Neutrophil (primary cell): Measurements from ENCODE around the gene AKAP6.

Experiments used
- H3K27ac ChIP-seq: fragments of 200-600 bp; sonication (generic); 2 replicates; pipeline ENCODE4 v1.5.1; 2016; ENCODE audit warnings: mild to moderate bottlenecking, moderate library complexity
- H3K27me3 ChIP-seq: fragments of 200-600 bp; sonication (generic); 2 replicates; pipeline ENCODE4 v1.6.0; 2016; ENCODE audit warnings: mild to moderate bottlenecking
- H3K36me3 ChIP-seq: fragments of 200-600 bp; sonication (generic); 2 replicates; pipeline ENCODE4 v1.5.1; 2017
- H3K4me1 ChIP-seq, 2 experiments: fragments of 200-600 bp in 1 of 2; sonication (generic) in 1 of 2; 1 replicate in 1 of 2; 2 replicates in 1 of 2; pipeline versions ENCODE4 v1.5.1 to v1.6.1; 2013 to 2016; ENCODE audit warnings: low read depth in 1 of 2, low read length in 1 of 2, mild to moderate bottlenecking in 1 of 2, moderate library complexity in 1 of 2; ENCODE audit not compliant: control insufficient read depth in 1 of 2, insufficient read depth in 1 of 2
- H3K4me3 ChIP-seq, 2 experiments: fragments of 200-600 bp in 1 of 2; sonication (generic) in 1 of 2; 1 replicate in 1 of 2; 2 replicates in 1 of 2; pipeline ENCODE4 v1.5.1; 2013 to 2016; ENCODE audit warnings: low read depth in 1 of 2, low read length in 1 of 2, mild to moderate bottlenecking in 1 of 2, moderate library complexity in 1 of 2
- H3K9me3 ChIP-seq: fragments of 200-600 bp; sonication (generic); 2 replicates; pipeline ENCODE4 v1.5.1; 2016
- TF ChIP-seq, protein P1 (sequence below): fragments of 200-600 bp; sonication (generic); IDR thresholded peaks from 2 replicates; pipeline ENCODE4 v1.5.1; 2016; ENCODE audit warnings: antibody characterized with exemption

The AKAP6 gene

DNA sequence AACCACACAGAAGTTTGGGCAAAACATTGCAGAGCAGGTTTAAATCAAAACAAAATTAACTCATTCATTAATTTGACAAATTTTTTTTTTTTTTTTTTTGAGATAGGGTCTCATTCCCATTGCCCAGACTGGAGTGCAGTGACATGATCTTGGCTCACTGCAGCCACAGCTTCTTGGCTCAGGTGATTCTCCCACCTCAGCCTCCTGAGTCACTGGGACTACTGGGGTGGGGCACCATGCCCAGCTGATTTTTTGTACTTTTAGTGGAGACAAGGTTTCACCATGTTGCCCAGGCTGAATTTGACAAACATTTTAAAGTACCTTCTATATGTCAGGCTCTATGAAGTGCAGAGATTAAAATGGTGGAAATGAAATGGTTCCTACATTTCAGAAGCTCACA, 352.5 kb downstream of the AKAP6 start:
- Histone ChIP-seq H3K9me3 (no peaks in the 10 kb centered on the region), H3K27ac (no peak overlapping the region)
- TF ChIP-seq, protein P1, sequence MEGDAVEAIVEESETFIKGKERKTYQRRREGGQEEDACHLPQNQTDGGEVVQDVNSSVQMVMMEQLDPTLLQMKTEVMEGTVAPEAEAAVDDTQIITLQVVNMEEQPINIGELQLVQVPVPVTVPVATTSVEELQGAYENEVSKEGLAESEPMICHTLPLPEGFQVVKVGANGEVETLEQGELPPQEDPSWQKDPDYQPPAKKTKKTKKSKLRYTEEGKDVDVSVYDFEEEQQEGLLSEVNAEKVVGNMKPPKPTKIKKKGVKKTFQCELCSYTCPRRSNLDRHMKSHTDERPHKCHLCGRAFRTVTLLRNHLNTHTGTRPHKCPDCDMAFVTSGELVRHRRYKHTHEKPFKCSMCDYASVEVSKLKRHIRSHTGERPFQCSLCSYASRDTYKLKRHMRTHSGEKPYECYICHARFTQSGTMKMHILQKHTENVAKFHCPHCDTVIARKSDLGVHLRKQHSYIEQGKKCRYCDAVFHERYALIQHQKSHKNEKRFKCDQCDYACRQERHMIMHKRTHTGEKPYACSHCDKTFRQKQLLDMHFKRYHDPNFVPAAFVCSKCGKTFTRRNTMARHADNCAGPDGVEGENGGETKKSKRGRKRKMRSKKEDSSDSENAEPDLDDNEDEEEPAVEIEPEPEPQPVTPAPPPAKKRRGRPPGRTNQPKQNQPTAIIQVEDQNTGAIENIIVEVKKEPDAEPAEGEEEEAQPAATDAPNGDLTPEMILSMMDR = no peak

DNA sequence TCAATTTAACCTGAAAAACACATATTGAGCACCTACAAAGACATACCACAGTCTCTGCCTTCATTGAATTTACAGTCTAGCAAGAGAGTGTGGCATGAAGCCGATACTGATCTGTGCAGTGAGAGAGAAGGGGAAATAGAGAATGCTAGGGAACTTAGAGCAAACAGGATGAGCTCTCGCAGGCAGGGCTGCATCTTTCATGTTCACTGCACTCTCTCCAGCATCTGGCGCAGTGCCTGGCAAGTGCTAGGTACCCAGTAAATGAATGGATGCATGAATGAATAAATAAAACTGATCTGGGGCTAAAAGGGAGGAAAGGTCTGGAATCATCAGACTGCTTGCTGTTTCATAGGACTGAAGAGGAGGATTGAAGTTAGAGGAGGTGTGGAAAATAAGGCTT, 353.1 kb downstream of the AKAP6 start:
- TF ChIP-seq, protein P1 = no peak
- Histone ChIP-seq H3K27ac (no peak overlapping the region), H3K36me3 (no peaks in the 10 kb centered on the region), H3K4me1 (no peaks in the 10 kb centered on the region), H3K4me3 (no peak overlapping the region), H3K27me3 (no peaks in the 10 kb centered on the region), H3K9me3 (no peaks in the 10 kb centered on the region)

More for the DNA sequence above, 352.5 kb downstream of the AKAP6 start:
- Histone ChIP-seq H3K4me3 (no peak overlapping the region), H3K27me3 (no peaks in the 10 kb centered on the region), H3K4me1 (no peaks in the 10 kb centered on the region), H3K36me3 (no peaks in the 10 kb centered on the region)

DNA sequence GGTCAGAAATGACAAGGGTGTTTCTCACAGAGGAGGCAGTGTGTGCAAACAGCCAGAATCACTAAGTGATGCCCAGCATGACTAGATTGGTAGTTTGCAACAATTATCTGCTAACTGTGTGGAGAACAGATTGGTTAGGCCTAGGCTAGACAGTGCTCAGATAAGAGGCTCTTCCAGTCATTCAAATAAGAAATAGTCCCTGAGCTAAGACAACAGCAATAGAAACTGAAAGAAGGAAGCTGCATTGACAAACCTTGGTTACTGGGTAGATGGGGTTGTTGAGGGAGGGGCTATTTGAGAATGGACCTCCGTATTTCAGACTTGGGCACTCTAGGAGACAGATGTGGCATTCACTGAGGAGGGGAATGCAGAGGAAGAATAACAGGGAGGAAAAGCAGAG, 354.6 kb downstream of the AKAP6 start:
- TF ChIP-seq, protein P1 = no peak

DNA sequence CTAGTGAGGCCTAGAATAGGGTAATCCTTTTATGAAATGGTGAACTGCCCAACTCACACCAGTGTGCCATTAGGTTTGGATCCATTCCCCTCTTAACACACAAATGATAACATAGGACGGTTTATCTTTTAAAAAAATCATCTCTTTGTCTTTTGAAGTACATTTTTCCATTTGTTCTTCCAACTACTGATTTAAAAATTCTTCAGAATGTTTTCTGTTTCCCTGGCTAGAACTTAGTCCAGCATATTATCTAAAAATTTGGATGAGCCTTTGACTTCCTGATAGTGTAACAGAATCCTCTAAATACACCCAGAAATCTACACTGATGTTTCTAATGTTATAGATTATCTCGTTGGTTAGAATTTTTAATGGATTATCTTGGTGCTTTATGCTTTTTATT, 359.8 kb downstream of the AKAP6 start:
- Histone ChIP-seq H3K9me3 (no peaks in the 10 kb centered on the region), H3K4me1 (no peaks in the 10 kb centered on the region), H3K27me3 (no peaks in the 10 kb centered on the region), H3K27ac (no peak overlapping the region), H3K4me3 (no peak overlapping the region), H3K36me3 (no peaks in the 10 kb centered on the region)
- TF ChIP-seq, protein P1 = no peak

More for the DNA sequence above, 354.6 kb downstream of the AKAP6 start:
- no peak overlapping the region for H3K4me3 ChIP-seq
- no peak overlapping the region for H3K27ac ChIP-seq
- no peaks in the 10 kb centered on the region for H3K4me1 ChIP-seq
- no peaks in the 10 kb centered on the region for H3K9me3 ChIP-seq
- H3K36me3 ChIP-seq = no peaks in the 10 kb centered on the region
- H3K27me3 ChIP-seq = no peaks in the 10 kb centered on the region

DNA sequence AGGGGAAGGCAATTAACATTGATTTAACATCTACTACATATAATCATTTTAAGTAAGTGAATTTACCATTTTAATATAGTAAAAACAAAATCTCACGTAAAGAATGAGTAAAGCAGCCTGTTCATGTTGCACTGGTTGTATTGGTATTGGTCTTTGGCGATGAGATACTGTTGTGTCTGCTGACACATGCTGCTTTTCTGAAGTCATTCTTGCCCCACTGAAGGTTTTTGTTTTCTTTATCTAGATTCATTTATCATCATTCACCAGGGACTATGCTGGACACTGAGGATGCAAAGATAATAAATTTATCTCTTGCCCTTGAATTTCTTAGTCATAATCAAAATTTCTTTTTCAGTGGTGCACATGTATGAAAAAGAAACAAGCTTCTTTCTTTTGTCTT, 363.3 kb downstream of the AKAP6 start:
- Histone ChIP-seq H3K36me3 (no peaks in the 10 kb centered on the region), H3K4me3 (no peak overlapping the region), H3K27me3 (no peaks in the 10 kb centered on the region), H3K27ac (no peak overlapping the region), H3K4me1 (no peaks in the 10 kb centered on the region), H3K9me3 (no peaks in the 10 kb centered on the region)
- TF ChIP-seq, protein P1 = no peak

DNA sequence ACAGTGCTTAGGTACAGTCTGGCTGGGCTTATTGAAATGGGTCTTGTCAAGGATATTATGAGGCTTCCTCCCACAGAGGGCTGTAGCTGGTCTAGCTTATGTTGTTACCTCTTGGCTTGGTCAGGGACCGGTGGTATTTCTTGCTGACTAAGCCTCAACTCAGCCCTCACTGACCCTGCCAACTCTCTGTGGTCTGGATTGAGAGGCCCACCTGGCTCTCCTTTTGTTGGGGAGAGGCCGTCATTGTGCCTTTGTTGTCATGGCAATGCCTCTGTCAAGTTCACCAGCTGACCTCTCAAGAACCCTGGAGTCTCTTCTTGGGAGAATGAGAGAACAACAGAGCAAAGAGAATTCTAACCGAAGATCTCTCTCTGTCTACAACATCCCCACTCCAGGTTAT, 364.0 kb downstream of the AKAP6 start:
- Histone ChIP-seq H3K27me3 (no peaks in the 10 kb centered on the region), H3K4me3 (no peak overlapping the region), H3K4me1 (no peaks in the 10 kb centered on the region), H3K27ac (no peak overlapping the region), H3K36me3 (no peaks in the 10 kb centered on the region), H3K9me3 (no peaks in the 10 kb centered on the region)
- TF ChIP-seq, protein P1 = no peak
